Heart right ventricle (tissue), 16 donors: ENCODE results near the gene DPYSL3. TPM values are rescaled to one million over a fixed set of nuclear protein-coding genes. Genes with fewer than 3 reads are reported as not detected.

Experiments used
- ATAC-seq, 8 donors: fragments of 200-7000 bp; cut with Tn5 transposase; one replicate each; pipeline ENCODE4 v1.9.1; 2020; ENCODE audit warnings: mild to moderate bottlenecking in 8 of 8, moderate library complexity in 8 of 8, moderate number of reproducible peaks in 1 of 8
- DNase-seq, 2 donors: peaks; one replicate each; pipeline ENCODE4 v3.0.0-alpha.2; 2020
- H3K27ac ChIP-seq, 10 donors: fragments of 200-600 bp; sonication (generic) in 2 of 10; one replicate each; pipeline versions ENCODE4 v1.5.0 to v1.8.0; 2020 to 2022; ENCODE audit warnings: mild to moderate bottlenecking in 3 of 10
- H3K27me3 ChIP-seq, 7 donors: fragments of 200-600 bp; one replicate each; pipeline ENCODE4 v1.8.0; 2021 to 2022; ENCODE audit warnings: mild to moderate bottlenecking in 2 of 7
- H3K36me3 ChIP-seq, 9 donors: fragments of 200-600 bp; sonication (generic) in 1 of 9; one replicate each; pipeline versions ENCODE4 v1.5.0 to v1.8.0; 2020 to 2022; ENCODE audit warnings: mild to moderate bottlenecking in 2 of 9
- H3K4me1 ChIP-seq, 9 donors: fragments of 200-600 bp; sonication (generic) in 1 of 9; one replicate each; pipeline versions ENCODE4 v1.5.0 to v1.8.0; 2020 to 2022; ENCODE audit warnings: mild to moderate bottlenecking in 4 of 9
- H3K4me3 ChIP-seq, 10 donors: fragments of 200-600 bp; sonication (generic) in 2 of 10; one replicate each; pipeline versions ENCODE4 v1.5.0 to v1.8.0; 2020 to 2022; ENCODE audit warnings: mild to moderate bottlenecking in 7 of 10, moderate library complexity in 2 of 10
- H3K9me3 ChIP-seq, 11 donors: fragments of 200-600 bp in 10 of 11; sonication (generic) in 2 of 11; one replicate each; pipeline versions ENCODE4 v1.5.0 to v1.8.0; 2013 to 2022; ENCODE audit warnings: mild to moderate bottlenecking in 2 of 11, control low read depth in 1 of 11, moderate library complexity in 1 of 11
- CTCF ChIP-seq, 9 donors: fragments of 200-600 bp; sonication (generic) in 2 of 9; IDR thresholded peaks; one replicate each; pipeline versions ENCODE4 v1.5.0 to v1.8.0; 2021 to 2022; ENCODE audit warnings: antibody characterized with exemption in 9 of 9, mild to moderate bottlenecking in 5 of 9, moderate library complexity in 1 of 9
- WGBS, 2 donors: extraction: QIAGEN DNeasy Blood & Tissue Kit; methylation state at CpG; one replicate each; pipeline ENCODE4 v1.1.7; 2013; ENCODE audit warnings: inconsistent platforms in 1 of 2; 5-methylcytosine and 5-hydroxymethylcytosine counted together
- intact Hi-C, 10 donors: fragments of 100-400 bp; cut with DNase I; formaldehyde crosslinking; loops; one replicate each; pipeline versions ENCODE4 v1.11.1 to v1.14.2; 2022
- polyA plus RNA-seq, 2 donors: library from polyadenylated mRNA; stranded (reverse); fragments of 200-250 nt; gene quantifications; one replicate each; pipeline ENCODE4 v1.2.3, GENCODE V29; 2013
- total RNA-seq, 10 donors: library from RNA; stranded (reverse); fragmentation: NEBNext Ultra II Directional in 3 of 10; extraction: Animal tissue kit (Norgen Biotek cat#: 25700) in 3 of 10; gene quantifications; one replicate each; pipeline versions ENCODE4 v1.2.1 to v1.2.4, GENCODE V29; 2021 to 2023
- donor health status: Arrhythmogenic right ventricular cardiomyopathy.
- donor health status: ischemic (EF 13 %, LVEDD 7.1; RV severe dilation, severe dysfunction).
- donor health status: healthy with polysubstance abuse.
- donor health status: DM: no; HTN: yes; CAD: no.
- donor health status: DM: no; HTN: no; CAD: no.
- donor health status: ischemic (EF 25% LVEDD 6.9; RV normal size, moderate dysfunction).
- donor health status: ischemic (EF 25% LVEDD 5.7; RV mildly dilated, moderate dysfunction).
- donor health status: healthy.
- donor health status: DM: yes; HTN: yes; CAD: no.
- donor health status: Ischemic cardiomyopathy.
- donor health status: ischemic (EF 35%, LVEDD 5.7; RV mildly dilated, moderate dysfunction).
- donor health status: nonischemic (EF 11% LVEDD 7.7; RV severe dilation, severe dysfunction).
- donor health status: DM: yes; HTN: yes; CAD: no.
- donor health status: PGD.
- donor health status: ischemic (EF 29% LVEDD 5.4; RV normal size, mild dysfunction).
- donor health status: nonischemic (EF 23%, LVEDD 6.1; RV moderate dilation, normal function).

The DPYSL3 gene
- total and polyA plus RNA-seq, 12 donors: 15.2 to 27.4 (median 20.3) TPM

- Histone ChIP-seq H3K27me3 (no peaks in the 10 kb centered on the region), H3K36me3 (no peaks in the 10 kb centered on the region), H3K27ac (no peak overlapping the region), H3K4me3 (no peak overlapping the region), H3K4me1 (peaks cover 0 to 35% (median 6%) of the 10 kb centered on the region in 9 donors), H3K9me3 (peaks cover 0 to 10% (median 0%) of the 10 kb centered on the region in 11 donors)
- WGBS, 2 donors: 84 to 91% methylated on average over 1 of the region's 1 CpG
- DNase-seq (no peak), ATAC-seq (no peak)
- TF ChIP-seq CTCF (IDR thresholded peaks at IDR 0.05): no peak
- intact Hi-C loops: loop anchor here in 3 of 10 donors (5.0 kb wide), 2 partner anchors 45 to 95 kb away; no protein-coding TSS in a partner anchor
Measured at GRCh38 chr5:147461915-147462314, 48.0 kb downstream of the DPYSL3 start.

GRCh38 chr5:147460380-147460779 is 49.5 kb downstream of the DPYSL3 start:
- TF ChIP-seq CTCF (IDR thresholded peaks at IDR 0.05): no peak
- ATAC-seq: no peak
- H3K4me3 ChIP-seq: no peak overlapping the region
- H3K36me3 ChIP-seq: no peaks in the 10 kb centered on the region
- H3K4me1 ChIP-seq: peaks cover 0 to 35% (median 8%) of the 10 kb centered on the region in 9 donors
- no peak overlapping the region for H3K27ac ChIP-seq
- WGBS, 2 donors: 74 to 79% methylated on average over 2 of the region's 2 CpGs
- H3K27me3 ChIP-seq: peaks cover 0 to 3% (median 0%) of the 10 kb centered on the region in 7 donors
- DNase-seq: no peak
- peaks cover 0 to 10% (median 0%) of the 10 kb centered on the region in 11 donors for H3K9me3 ChIP-seq
- intact Hi-C loops: loop anchor here in 3 of 10 donors (5.0 kb wide), 2 partner anchors 47 to 97 kb away; no protein-coding TSS in a partner anchor

- intact Hi-C loops: loop anchor here in 5 of 10 donors (5.0 to 10.0 kb wide), 4 partner anchors 49 to 234 kb away; no protein-coding TSS in a partner anchor
- Histone ChIP-seq H3K27me3 (peaks cover 0 to 19% (median 0%) of the 10 kb centered on the region in 7 donors), H3K4me1 (peaks cover 0 to 34% (median 20%) of the 10 kb centered on the region in 9 donors), H3K4me3 (no peak overlapping the region), H3K36me3 (no peaks in the 10 kb centered on the region), H3K9me3 (peaks cover 0 to 10% (median 0%) of the 10 kb centered on the region in 11 donors), H3K27ac (no peak overlapping the region)
- no peak for DNase-seq
- no peak for ATAC-seq
- no peak for TF ChIP-seq CTCF (IDR thresholded peaks at IDR 0.05)
- WGBS, 2 donors: 83 to 98% methylated on average over 3 of the region's 3 CpGs
Measured at GRCh38 chr5:147458581-147458980, 51.3 kb downstream of the DPYSL3 start.

- Histone ChIP-seq H3K27ac (peak overlapping the region in 7 of 10 donors; percentile 3 to 92 (median 88)), H3K4me1 (peaks cover 0 to 55% (median 26%) of the 10 kb centered on the region in 9 donors), H3K9me3 (peaks cover 0 to 8% (median 0%) of the 10 kb centered on the region in 11 donors), H3K4me3 (peak overlapping the region in 1 of 10 donors; percentile 82), H3K36me3 (no peaks in the 10 kb centered on the region), H3K27me3 (peaks cover 0 to 45% (median 6%) of the 10 kb centered on the region in 7 donors)
- TF ChIP-seq CTCF (IDR thresholded peaks at IDR 0.05): no peak
- intact Hi-C loops: loop anchor here in 7 of 10 donors (2.0 to 10.0 kb wide), 7 partner anchors 51 to 231 kb away; no protein-coding TSS in a partner anchor
- WGBS, 2 donors: 69 to 82% methylated on average over 1 of the region's 1 CpG
- DNase-seq (no peak), ATAC-seq (no peak)
Measured at GRCh38 chr5:147455822-147456450, 53.9 kb downstream of the DPYSL3 start.
